Kidney epithelial cell (primary cell): ENCODE measurements around the gene SNED1. TPM values are rescaled to one million over a fixed set of nuclear protein-coding genes. Genes with fewer than 3 reads are reported as not detected.

ENCODE experiments used
- DNase-seq: peaks from one replicate; pipeline ENCODE4 v3.0.0-alpha.2; 2010; ENCODE audit warnings: low read depth
- H3K27me3 ChIP-seq: 2 replicates; pipeline ENCODE4 v1.6.0; 2011; ENCODE audit warnings: low read length; ENCODE audit not compliant: control insufficient read depth, insufficient read depth
- H3K36me3 ChIP-seq: 2 replicates; pipeline ENCODE4 v1.5.1; 2011; ENCODE audit warnings: low read length; ENCODE audit not compliant: control insufficient read depth, insufficient read depth
- H3K4me3 ChIP-seq: 2 replicates; pipeline ENCODE4 v1.5.1; 2011; ENCODE audit warnings: low read depth, mild to moderate bottlenecking, control low read depth, low read length
- CTCF ChIP-seq: IDR thresholded peaks from 2 replicates; pipeline ENCODE4 v1.5.1; 2011; ENCODE audit warnings: mild to moderate bottlenecking, moderate library complexity, low read length, control low read depth, inconsistent platforms; ENCODE audit not compliant: insufficient read depth, poor library complexity, severe bottlenecking
- total RNA-seq: library from RNA; depleted of rRNA; stranded (reverse); fragments of >200 nt; gene quantifications from 2 replicates; pipeline ENCODE4 v1.2.3, GENCODE V29; 2015

The SNED1 gene
- total RNA-seq, 1 donor from 2014 or later: 2.2 TPM

GRCh38 chr2:241048149-241048948 is 49.9 kb downstream of the SNED1 start:
- no peaks in the 10 kb centered on the region for H3K36me3 ChIP-seq
- no peak for DNase-seq
- no peak for TF ChIP-seq CTCF
- no peak overlapping the region for H3K4me3 ChIP-seq
- peaks cover 7% of the 10 kb centered on the region for H3K27me3 ChIP-seq

- no peak for DNase-seq
- no peak for TF ChIP-seq CTCF
- peaks cover 7% of the 10 kb centered on the region for H3K27me3 ChIP-seq
- no peak overlapping the region for H3K4me3 ChIP-seq
- no peaks in the 10 kb centered on the region for H3K36me3 ChIP-seq
These were observed 50.5 kb downstream of the SNED1 start for GRCh38 chr2:241048949-241049343.

- no peak for DNase-seq
- no peaks in the 10 kb centered on the region for H3K36me3 ChIP-seq
- TF ChIP-seq CTCF: no peak
- H3K27me3 ChIP-seq: peaks cover 4% of the 10 kb centered on the region
- no peak overlapping the region for H3K4me3 ChIP-seq
These were observed 51.6 kb downstream of the SNED1 start for GRCh38 chr2:241049739-241050623.

- Histone ChIP-seq H3K4me3 (no peak overlapping the region), H3K36me3 (no peaks in the 10 kb centered on the region), H3K27me3 (peaks cover 4% of the 10 kb centered on the region)
- no peak for DNase-seq
- TF ChIP-seq CTCF: no peak
These were observed 52.5 kb downstream of the SNED1 start for GRCh38 chr2:241050624-241051577.

GRCh38 chr2:241051578-241052487 is 53.4 kb downstream of the SNED1 start:
- DNase-seq: no peak
- no peak for TF ChIP-seq CTCF
- Histone ChIP-seq H3K27me3 (peaks cover 4% of the 10 kb centered on the region), H3K4me3 (no peak overlapping the region), H3K36me3 (no peaks in the 10 kb centered on the region)
